Transverse colon (tissue), 3 donors: Measurements from ENCODE around the gene VPS11.

Experiments
- POLR2A ChIP-seq: fragments of 450-650 bp; IDR thresholded peaks from one replicate; pipeline ENCODE4 v1.6.1; 2016; ENCODE audit warnings: antibody characterized with exemption, mild to moderate bottlenecking, moderate library complexity
- TF ChIP-seq, protein P1 (sequence below), 5 experiments: fragments of 200-600 bp in 3 of 5; fragments of 450-650 bp in 2 of 5; sonication (generic) in 3 of 5; IDR thresholded peaks; 1 replicate in 2 of 5; 2 replicates in 3 of 5; pipeline ENCODE4 v1.5.1; 2016 to 2017; ENCODE audit warnings: antibody characterized with exemption in 5 of 5, inconsistent platforms in 3 of 5, mild to moderate bottlenecking in 2 of 5, moderate library complexity in 1 of 5

DNA sequence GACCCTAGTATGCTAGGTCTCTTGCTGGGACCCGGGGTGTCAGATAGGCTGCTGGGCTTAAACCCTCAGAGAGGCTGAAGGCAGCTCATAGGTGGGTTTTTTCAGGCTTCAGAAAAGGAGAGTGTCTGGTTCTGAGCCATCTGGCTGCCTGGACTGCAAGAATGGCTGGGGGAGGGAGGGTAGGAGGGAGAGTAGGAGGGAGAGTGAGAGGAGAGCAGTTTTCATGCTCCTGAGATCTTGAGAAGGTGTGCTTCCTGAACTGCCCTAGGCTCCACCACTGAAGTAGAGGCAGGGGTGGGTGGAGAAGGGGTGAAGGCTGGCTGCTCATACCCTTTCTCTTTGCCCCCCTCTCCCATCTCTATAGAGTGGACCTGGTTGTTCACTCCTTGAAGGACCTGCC, 21.7 kb downstream of the VPS11 start:
- no peak for TF ChIP-seq POLR2A
- TF ChIP-seq, protein P1, sequence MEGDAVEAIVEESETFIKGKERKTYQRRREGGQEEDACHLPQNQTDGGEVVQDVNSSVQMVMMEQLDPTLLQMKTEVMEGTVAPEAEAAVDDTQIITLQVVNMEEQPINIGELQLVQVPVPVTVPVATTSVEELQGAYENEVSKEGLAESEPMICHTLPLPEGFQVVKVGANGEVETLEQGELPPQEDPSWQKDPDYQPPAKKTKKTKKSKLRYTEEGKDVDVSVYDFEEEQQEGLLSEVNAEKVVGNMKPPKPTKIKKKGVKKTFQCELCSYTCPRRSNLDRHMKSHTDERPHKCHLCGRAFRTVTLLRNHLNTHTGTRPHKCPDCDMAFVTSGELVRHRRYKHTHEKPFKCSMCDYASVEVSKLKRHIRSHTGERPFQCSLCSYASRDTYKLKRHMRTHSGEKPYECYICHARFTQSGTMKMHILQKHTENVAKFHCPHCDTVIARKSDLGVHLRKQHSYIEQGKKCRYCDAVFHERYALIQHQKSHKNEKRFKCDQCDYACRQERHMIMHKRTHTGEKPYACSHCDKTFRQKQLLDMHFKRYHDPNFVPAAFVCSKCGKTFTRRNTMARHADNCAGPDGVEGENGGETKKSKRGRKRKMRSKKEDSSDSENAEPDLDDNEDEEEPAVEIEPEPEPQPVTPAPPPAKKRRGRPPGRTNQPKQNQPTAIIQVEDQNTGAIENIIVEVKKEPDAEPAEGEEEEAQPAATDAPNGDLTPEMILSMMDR (IDR thresholded peaks at IDR 0.05): no peak
